ENCODE data around the gene PSMG2.

PSMG2 gene

DNA sequence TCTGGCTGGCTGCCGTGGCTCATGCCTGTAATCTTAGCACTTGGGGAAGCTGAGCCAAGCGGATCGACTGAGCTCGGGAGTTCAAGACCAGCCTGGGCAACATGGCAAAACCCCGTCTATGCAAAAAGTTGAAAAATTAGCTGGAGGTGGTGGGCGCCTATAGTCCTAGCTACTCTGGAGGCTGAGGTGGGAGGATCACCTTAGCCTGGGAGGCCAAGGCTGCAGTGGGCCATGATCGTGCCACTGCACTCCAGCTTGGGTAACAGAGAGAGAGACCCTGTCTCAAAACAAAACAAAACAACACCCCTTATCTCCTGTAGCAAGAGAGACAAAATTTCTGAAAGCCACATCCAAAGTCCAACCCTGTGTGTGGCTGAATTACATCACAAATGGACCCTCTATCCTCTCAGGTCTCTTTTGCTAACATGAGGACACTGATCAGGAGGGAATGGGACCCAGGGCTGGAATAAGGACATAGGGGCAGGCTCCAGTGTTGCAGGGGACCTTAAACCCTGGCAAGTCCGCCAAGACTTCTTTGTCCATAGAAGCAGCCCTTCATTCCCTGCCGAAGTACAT lies 64.8 kb downstream of the PSMG2 start:
- DNase-seq = no peak

DNA sequence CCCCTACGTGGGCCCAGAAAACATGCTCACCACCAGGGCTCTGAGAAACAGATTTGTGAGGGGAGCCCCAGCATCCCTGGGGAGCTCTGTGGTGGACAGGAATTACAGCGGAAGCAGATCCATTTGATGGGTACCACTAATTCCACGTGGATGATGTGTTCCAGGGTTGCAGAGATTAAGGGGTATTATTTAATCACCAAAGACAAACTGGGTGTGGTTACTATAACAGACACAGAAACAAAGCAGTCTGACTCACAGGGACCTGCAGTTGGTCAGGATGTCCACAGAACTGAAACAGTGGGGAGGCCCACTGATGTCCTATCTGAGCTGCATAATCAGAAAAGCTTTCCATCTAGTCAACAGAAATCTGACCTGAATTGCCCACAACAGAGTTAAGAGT lies 65.8 kb downstream of the PSMG2 start:
- no peak for DNase-seq

- no peak for DNase-seq
These were observed 66.3 kb downstream of the PSMG2 start for GRCh38 chr18:12769136-12769535.

DNA sequence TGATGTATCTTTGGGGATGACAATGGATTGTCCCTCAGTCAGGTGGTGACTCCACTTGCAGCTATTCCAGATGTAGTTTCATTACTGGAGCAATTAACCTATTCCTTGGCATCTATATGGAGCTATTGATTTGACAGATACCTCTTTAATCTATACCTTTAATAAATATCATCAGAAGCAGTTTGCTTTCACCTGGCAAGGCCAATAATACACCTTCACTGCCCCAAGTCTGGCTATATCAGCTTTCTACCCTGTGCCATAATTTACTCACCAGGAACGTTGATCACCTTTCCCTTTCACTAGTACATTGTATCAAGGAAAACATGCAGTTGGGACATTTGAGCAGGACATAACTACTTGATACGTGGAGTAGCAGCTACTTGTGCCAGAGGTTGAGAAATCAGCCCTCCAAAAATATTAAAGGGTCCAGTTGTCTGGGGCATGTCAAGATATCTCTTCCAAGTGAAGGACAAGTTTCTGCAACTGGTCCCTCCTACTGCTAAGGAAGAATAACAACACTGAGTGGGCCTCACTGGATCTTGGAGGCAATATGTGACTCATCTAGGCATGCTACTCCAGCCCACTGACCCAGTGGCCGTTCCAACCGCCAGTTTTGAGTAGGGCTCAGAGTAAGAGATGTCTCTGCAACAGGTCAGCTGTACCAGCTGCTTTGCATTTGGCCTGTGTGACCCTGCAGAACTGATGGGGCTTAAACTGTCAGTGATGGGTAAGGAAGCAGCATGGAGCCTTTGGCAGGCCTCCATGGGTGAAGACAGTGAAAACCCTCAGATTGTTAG lies 67.0 kb downstream of the PSMG2 start:
- DNase-seq = no peak

DNA sequence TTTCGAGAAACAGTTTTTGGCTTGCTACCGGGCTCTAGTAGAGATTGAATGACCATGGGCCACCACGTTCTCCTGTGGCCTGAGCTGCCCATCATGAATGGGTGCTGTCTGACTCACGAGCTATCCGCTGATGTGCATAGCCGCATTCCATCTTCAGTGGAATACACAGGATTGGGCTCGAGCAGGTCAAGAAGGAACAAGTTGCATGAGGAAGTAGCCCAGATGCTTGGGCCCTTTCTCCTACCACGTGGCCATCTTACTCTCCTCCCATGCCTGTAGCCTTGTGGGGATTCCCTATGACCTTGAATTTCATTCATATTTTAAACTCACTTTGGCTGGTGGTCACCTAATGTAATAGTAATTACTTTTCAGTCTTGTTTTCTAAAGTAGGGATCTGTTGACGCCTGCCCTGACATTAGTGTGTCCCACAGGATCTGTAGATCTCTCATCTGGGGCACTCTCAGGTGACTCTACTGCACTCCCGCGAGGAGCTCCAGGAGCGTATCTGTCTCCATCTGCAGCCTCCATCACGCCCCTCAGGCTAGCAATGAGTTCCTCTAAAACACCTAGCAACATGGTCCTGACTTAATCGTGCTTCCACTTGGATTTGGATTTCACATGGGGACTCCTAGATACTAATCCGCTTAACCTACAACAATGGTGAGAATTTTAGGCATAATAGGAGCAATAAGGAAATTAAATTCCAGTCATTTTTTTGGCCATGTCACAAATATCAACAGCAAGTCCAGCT lies 67.8 kb downstream of the PSMG2 start:
- no peak for DNase-seq

GRCh38 chr18:12772111-12772510 lies 69.3 kb downstream of the PSMG2 start:
- DNase-seq = no peak

DNA sequence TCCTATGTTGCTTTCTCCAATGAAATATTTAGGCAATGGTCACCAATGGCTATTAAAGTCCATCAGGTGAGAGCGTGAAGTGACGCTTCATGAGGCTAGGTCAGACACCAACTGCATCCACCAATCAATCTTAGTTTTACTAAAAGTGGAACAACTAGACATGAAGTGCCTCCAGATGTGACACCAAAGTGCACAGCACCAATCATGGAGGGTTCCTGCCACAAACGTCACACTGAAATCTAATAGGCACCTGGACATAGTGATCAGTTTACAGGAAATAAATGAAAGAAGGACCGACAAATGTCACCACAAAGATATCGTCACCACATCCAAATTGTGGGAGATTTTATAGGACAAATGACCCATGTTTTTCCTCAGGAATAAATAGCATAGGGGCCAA lies 70.5 kb downstream of the PSMG2 start:
- no peak for DNase-seq

DNA sequence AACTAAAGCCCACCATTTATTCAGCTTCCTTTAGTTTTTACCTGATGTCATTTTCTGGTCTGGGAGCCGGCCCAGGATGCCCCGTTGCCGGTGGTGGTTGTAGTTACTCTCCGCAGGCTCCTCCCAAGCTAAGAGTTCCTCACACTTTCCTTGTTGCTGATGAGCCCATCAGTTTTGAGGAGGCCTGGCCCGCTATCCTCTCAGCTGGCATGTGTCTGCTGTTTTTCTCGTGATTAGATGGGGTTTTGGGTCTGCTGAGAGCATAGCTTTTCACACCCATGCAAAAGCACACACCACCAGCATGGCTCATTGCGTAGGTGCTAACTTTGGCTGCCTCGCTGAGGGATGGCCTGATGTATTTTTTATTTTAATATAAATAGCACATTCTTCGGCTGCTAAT lies 72.1 kb downstream of the PSMG2 start:
- DNase-seq = no peak

All from cortex of kidney (tissue), 1 donor.